SU-DHL-6 (cell line): ENCODE measurements around the gene TIPARP.

Experiments used
- H2AFZ ChIP-seq: fragments of 200-600 bp; sonication (generic); 2 replicates; pipeline ENCODE4 v1.6.1; 2014; ENCODE audit warnings: low read depth, mild to moderate bottlenecking, moderate library complexity, mixed read lengths, antibody characterized with exemption, low read length; ENCODE audit not compliant: severe bottlenecking
- H3F3A ChIP-seq: fragments of 200-600 bp; shearing (Covaris generic); 2 replicates; pipeline ENCODE4 v1.6.0; 2016; ENCODE audit warnings: antibody characterized with exemption, mild to moderate bottlenecking; ENCODE audit not compliant: insufficient read depth
- H3K27ac ChIP-seq: fragments of 200-600 bp; sonication (generic); 2 replicates; pipeline ENCODE4 v1.5.1; 2016; ENCODE audit warnings: low read depth, mild to moderate bottlenecking, low read length, moderate library complexity, mixed read lengths
- H3K27me3 ChIP-seq: fragments of 200-600 bp; sonication (generic), shearing (Covaris generic); 2 replicates; pipeline ENCODE4 v1.6.0; 2014; ENCODE audit warnings: mild to moderate bottlenecking, low read length
- H3K36me3 ChIP-seq: fragments of 200-600 bp; sonication (generic); 2 replicates; pipeline ENCODE4 v1.6.1; 2014; ENCODE audit warnings: mild to moderate bottlenecking, low read length, mixed read lengths
- H3K4me2 ChIP-seq: fragments of 300-600, 200-600 bp; shearing (Covaris generic), sonication (generic); 2 replicates; pipeline ENCODE4 v1.6.0; 2014; ENCODE audit warnings: low read length, low read depth, mild to moderate bottlenecking; ENCODE audit not compliant: poor library complexity, severe bottlenecking
- H3K4me3 ChIP-seq: fragments of 200-600 bp; sonication (generic); 2 replicates; pipeline ENCODE4 v1.5.1; 2014; ENCODE audit warnings: antibody characterized with exemption, low read length, mild to moderate bottlenecking, mixed read lengths; ENCODE audit not compliant: insufficient read depth, poor library complexity, severe bottlenecking
- H3K79me2 ChIP-seq: fragments of 200-600 bp; sonication (generic); 2 replicates; pipeline ENCODE4 v1.6.1; 2014; ENCODE audit warnings: mild to moderate bottlenecking, low read length, moderate library complexity; ENCODE audit not compliant: insufficient read depth
- H3K9ac ChIP-seq: fragments of 200-600 bp; sonication (generic); 2 replicates; pipeline ENCODE4 v1.7.0; 2014; ENCODE audit warnings: mild to moderate bottlenecking, low read length
- H3K9me2 ChIP-seq: fragments of 200-600 bp; sonication (generic); replicated peaks from 2 replicates; pipeline ENCODE4 v1.6.1; 2014; ENCODE audit warnings: low read length; ENCODE audit not compliant: insufficient read depth
- H3K9me3 ChIP-seq: fragments of 200-600 bp; sonication (generic); 2 replicates; pipeline ENCODE4 v1.6.1; 2014; ENCODE audit warnings: low read length, mixed read lengths; ENCODE audit not compliant: insufficient read depth
- H4K20me1 ChIP-seq: fragments of 200-600 bp; sonication (generic); 2 replicates; pipeline ENCODE4 v1.6.1; 2014; ENCODE audit warnings: low read depth, mild to moderate bottlenecking, antibody characterized with exemption, low read length, moderate library complexity, mixed read lengths
- EZH2phosphoT487 ChIP-seq: fragments of 200-600 bp; sonication (generic), shearing (Covaris generic); conservative IDR thresholded peaks from 2 replicates; pipeline ENCODE4 v1.6.1; 2018; ENCODE audit warnings: mild to moderate bottlenecking, antibody characterized with exemption, low read length, moderate library complexity, mixed read lengths
- TF ChIP-seq, protein P1 (sequence below): fragments of 200-600 bp; sonication (generic); IDR thresholded peaks from one replicate; pipeline ENCODE4 v1.5.1; 2017; ENCODE audit warnings: antibody characterized with exemption, mild to moderate bottlenecking, low read length, moderate library complexity; ENCODE audit not compliant: insufficient read depth, poor library complexity, severe bottlenecking

TIPARP gene

DNA sequence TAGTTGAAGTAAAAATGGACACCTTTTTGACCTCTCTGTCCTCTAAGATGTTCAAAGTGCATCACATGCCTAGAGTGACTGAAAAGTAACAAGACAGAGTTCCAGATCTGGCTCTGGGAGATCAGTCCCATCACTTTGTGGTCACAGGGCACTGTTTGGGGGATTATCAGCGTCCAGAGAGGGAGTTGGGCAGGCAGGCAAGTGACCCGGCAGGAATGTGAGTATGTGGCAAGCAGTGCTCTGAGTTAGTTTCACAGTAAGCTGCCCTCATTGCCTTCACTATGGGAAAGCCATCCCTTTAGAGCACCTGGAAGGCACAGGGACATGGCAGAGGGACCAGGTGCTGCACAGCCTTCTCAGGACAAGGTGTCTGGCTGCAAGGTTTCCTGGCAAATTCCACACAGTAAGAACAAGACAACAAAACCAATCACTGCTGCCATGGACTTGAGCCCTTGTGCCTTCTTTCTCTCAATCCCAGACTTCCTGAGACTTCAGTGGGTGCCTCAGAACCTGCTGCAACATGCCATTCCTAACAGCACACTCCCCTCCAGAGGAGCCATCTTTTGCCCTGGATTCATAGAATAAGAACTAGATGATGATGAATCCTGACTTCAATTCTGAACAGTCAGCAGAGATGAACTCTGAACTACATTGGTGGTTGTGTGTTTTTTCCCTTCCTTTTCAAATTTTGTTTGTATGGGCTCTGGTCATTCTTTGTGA is 55.2 kb downstream of the TIPARP start:
- Histone ChIP-seq H3K9ac (no peak overlapping the region), H3K36me3 (no peaks in the 10 kb centered on the region), H4K20me1 (no peaks in the 10 kb centered on the region), H3K4me3 (no peak overlapping the region), H2AFZ (no peak overlapping the region), H3K4me2 (no peak overlapping the region), H3K9me2 (no peaks in the 10 kb centered on the region), H3F3A (no peaks in the 10 kb centered on the region), H3K79me2 (no peaks in the 10 kb centered on the region), H3K27ac (no peak overlapping the region), H3K27me3 (no peaks in the 10 kb centered on the region), H3K9me3 (no peaks in the 10 kb centered on the region)
- no peak for TF ChIP-seq EZH2phosphoT487
- TF ChIP-seq, protein P1, sequence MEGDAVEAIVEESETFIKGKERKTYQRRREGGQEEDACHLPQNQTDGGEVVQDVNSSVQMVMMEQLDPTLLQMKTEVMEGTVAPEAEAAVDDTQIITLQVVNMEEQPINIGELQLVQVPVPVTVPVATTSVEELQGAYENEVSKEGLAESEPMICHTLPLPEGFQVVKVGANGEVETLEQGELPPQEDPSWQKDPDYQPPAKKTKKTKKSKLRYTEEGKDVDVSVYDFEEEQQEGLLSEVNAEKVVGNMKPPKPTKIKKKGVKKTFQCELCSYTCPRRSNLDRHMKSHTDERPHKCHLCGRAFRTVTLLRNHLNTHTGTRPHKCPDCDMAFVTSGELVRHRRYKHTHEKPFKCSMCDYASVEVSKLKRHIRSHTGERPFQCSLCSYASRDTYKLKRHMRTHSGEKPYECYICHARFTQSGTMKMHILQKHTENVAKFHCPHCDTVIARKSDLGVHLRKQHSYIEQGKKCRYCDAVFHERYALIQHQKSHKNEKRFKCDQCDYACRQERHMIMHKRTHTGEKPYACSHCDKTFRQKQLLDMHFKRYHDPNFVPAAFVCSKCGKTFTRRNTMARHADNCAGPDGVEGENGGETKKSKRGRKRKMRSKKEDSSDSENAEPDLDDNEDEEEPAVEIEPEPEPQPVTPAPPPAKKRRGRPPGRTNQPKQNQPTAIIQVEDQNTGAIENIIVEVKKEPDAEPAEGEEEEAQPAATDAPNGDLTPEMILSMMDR: no peak

DNA sequence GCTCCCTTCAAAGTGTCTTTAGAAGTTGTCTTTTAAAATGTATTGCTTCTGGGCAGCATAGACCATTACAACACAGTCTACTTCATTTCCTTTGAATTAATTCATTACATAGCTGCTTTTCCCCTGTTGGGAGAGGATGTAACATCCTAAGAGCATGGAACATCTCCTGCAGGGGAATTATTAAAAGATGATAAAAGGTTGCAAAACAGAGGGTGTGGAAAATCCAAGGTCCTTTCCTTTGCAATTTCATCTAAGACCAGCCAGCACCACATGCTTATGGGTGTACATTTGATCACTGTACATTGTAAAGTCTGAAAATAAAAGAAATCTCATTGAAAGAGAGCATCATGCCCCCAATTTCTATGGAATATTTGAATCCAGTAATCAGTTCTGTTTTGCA is 57.4 kb downstream of the TIPARP start:
- no peak overlapping the region for H3K4me2 ChIP-seq
- H3F3A ChIP-seq: no peaks in the 10 kb centered on the region
- no peaks in the 10 kb centered on the region for H3K27me3 ChIP-seq
- no peaks in the 10 kb centered on the region for H3K9me2 ChIP-seq
- H3K9me3 ChIP-seq: no peaks in the 10 kb centered on the region
- H3K27ac ChIP-seq: no peak overlapping the region
- no peaks in the 10 kb centered on the region for H4K20me1 ChIP-seq
- H2AFZ ChIP-seq: no peak overlapping the region
- no peak overlapping the region for H3K9ac ChIP-seq
- TF ChIP-seq EZH2phosphoT487: no peak
- TF ChIP-seq, protein P1: no peak
- H3K4me3 ChIP-seq: no peak overlapping the region
- no peaks in the 10 kb centered on the region for H3K36me3 ChIP-seq
- H3K79me2 ChIP-seq: no peaks in the 10 kb centered on the region

DNA sequence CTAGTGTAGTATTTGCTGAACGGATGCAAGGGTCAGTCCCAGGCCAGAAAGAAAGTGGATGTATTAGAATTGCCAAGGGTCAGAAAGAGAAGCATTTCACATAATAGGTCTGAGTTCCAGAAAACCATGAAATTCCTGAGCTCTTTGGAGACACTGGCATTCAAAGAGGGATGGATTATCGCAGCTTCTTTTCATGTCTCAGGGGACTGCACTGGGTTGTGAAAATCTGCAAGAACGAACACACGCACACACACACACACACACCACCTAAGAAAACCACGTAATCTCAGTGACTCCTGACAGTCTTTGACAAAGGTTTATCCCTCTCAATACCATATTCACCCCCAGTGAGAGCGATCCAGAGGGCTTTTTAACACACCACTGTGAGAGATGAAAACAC is 57.9 kb downstream of the TIPARP start:
- H2AFZ ChIP-seq: no peak overlapping the region
- no peaks in the 10 kb centered on the region for H3K79me2 ChIP-seq
- no peaks in the 10 kb centered on the region for H3F3A ChIP-seq
- no peak overlapping the region for H3K9ac ChIP-seq
- no peaks in the 10 kb centered on the region for H3K9me3 ChIP-seq
- H4K20me1 ChIP-seq: no peaks in the 10 kb centered on the region
- no peak overlapping the region for H3K27ac ChIP-seq
- H3K4me2 ChIP-seq: no peak overlapping the region
- H3K4me3 ChIP-seq: no peak overlapping the region
- no peak for TF ChIP-seq EZH2phosphoT487
- TF ChIP-seq, protein P1: no peak
- no peaks in the 10 kb centered on the region for H3K9me2 ChIP-seq
- H3K27me3 ChIP-seq: no peaks in the 10 kb centered on the region
- H3K36me3 ChIP-seq: no peaks in the 10 kb centered on the region
